IMR-90 (cell line): Measurements from ENCODE around the gene FBXL20. TPM values are rescaled to one million over a fixed set of nuclear protein-coding genes. Genes with fewer than 3 reads are reported as not detected.

Source experiments
- ATAC-seq: fragments of 200-7000 bp; cut with Tn5 transposase; 2 replicates; pipeline ENCODE4 v1.9.1; 2020; ENCODE audit warnings: low read depth, mild to moderate bottlenecking, moderate library complexity
- BruUV-seq: library from RNA; stranded (reverse); fragments of 400-500 nt; replicated peaks from 2 replicates; lab custom pipeline; 2021; lab: Mats Ljungman, UMichigan
- CTCF ChIA-PET: fragments of 300-600 bp; formaldehyde crosslinking; extraction: SDS; loops from one replicate; lab custom pipeline; 2021; ENCODE audit warnings: antibody characterized with exemption; lab: Yijun Ruan, JAX
- POLR2A ChIA-PET: fragments of 300-600 bp; sonication (Branson Sonifier 250); formaldehyde crosslinking; loops from one replicate; lab custom pipeline; 2022; ENCODE audit warnings: antibody characterized with exemption; ENCODE audit not compliant: unreplicated experiment; lab: Charles Lee
- DNase-seq: peaks from one replicate; pipeline ENCODE4 v3.0.0; 2013
- H2AFZ ChIP-seq: replicated peaks from 2 replicates; pipeline ENCODE3; 2013; ENCODE audit warnings: low read length, mild to moderate bottlenecking; ENCODE audit not compliant: poor library complexity
- H2AK5ac ChIP-seq: 2 replicates; pipeline ENCODE4 v1.6.1; 2013; ENCODE audit warnings: low read depth, low read length, inconsistent platforms
- H2AK9ac ChIP-seq: replicated peaks from 2 replicates; pipeline ENCODE3; 2013; ENCODE audit warnings: mild to moderate bottlenecking, low read depth, low read length, moderate library complexity; ENCODE audit not compliant: poor library complexity
- H2BK120ac ChIP-seq: 2 replicates; pipeline ENCODE4 v1.6.1; 2013; ENCODE audit warnings: low read depth, low read length, inconsistent platforms
- H2BK15ac ChIP-seq: 3 replicates; pipeline ENCODE4 v1.6.1; 2013; ENCODE audit warnings: low read depth, low read length, inconsistent platforms
- H2BK20ac ChIP-seq: 2 replicates; pipeline ENCODE4 v1.6.1; 2013; ENCODE audit warnings: low read depth, mild to moderate bottlenecking, inconsistent platforms, low read length, moderate library complexity
- H2BK5ac ChIP-seq: 2 replicates; pipeline ENCODE4 v1.6.1; 2013; ENCODE audit warnings: mild to moderate bottlenecking, low read depth, low read length, inconsistent platforms; ENCODE audit not compliant: poor library complexity, severe bottlenecking
- H3K14ac ChIP-seq: replicated peaks from 2 replicates; pipeline ENCODE4 v1.6.1; 2013; ENCODE audit warnings: low read depth, low read length, inconsistent platforms
- H3K18ac ChIP-seq: 2 replicates; pipeline ENCODE4 v1.6.1; 2013; ENCODE audit warnings: low read depth, low read length, control low read depth
- H3K23ac ChIP-seq: 2 replicates; pipeline ENCODE4 v1.6.1; 2013; ENCODE audit warnings: low read depth, low read length, inconsistent platforms
- H3K27ac ChIP-seq: 2 replicates; pipeline ENCODE4 v1.5.1; 2013; ENCODE audit warnings: mild to moderate bottlenecking, control low read depth, low read length; ENCODE audit not compliant: insufficient read depth
- H3K27me3 ChIP-seq: 2 replicates; pipeline ENCODE4 v1.6.1; 2013; ENCODE audit warnings: low read length; ENCODE audit not compliant: control insufficient read depth, insufficient read depth
- H3K36me3 ChIP-seq: 2 replicates; pipeline ENCODE4 v1.6.1; 2013; ENCODE audit warnings: low read length, mixed read lengths; ENCODE audit not compliant: control insufficient read depth, insufficient read depth
- H3K4ac ChIP-seq: 2 replicates; pipeline ENCODE4 v1.6.1; 2013; ENCODE audit warnings: low read depth, low read length, inconsistent platforms
- H3K4me1 ChIP-seq: 2 replicates; pipeline ENCODE4 v1.6.1; 2013; ENCODE audit warnings: low read length, mixed read lengths; ENCODE audit not compliant: control insufficient read depth, insufficient read depth
- H3K4me2 ChIP-seq: 2 replicates; pipeline ENCODE4 v1.6.1; 2013; ENCODE audit warnings: low read depth, mild to moderate bottlenecking, control low read depth, low read length, moderate library complexity
- H3K4me3 ChIP-seq: 2 replicates; pipeline ENCODE4 v1.5.1; 2013; ENCODE audit warnings: low read depth, mild to moderate bottlenecking, control low read depth, low read length, moderate library complexity; ENCODE audit not compliant: insufficient read depth
- H3K56ac ChIP-seq: 2 replicates; pipeline ENCODE4 v1.6.1; 2013; ENCODE audit warnings: low read length, inconsistent platforms; ENCODE audit not compliant: insufficient read depth; ENCODE audit errors: extremely low read depth
- H3K79me1 ChIP-seq, 2 experiments: 2 replicates each; pipeline ENCODE4 v1.6.1; 2013; ENCODE audit warnings: low read length in 2 of 2, inconsistent platforms in 1 of 2, low read depth in 1 of 2
- H3K9ac ChIP-seq: 2 replicates; pipeline ENCODE4 v1.6.1; 2013; ENCODE audit warnings: low read depth, low read length, control low read depth
- H3K9me1 ChIP-seq: 2 replicates; pipeline ENCODE4 v1.6.1; 2013; ENCODE audit warnings: low read length, inconsistent platforms; ENCODE audit not compliant: insufficient read depth
- H3K9me3 ChIP-seq: 2 replicates; pipeline ENCODE4 v1.6.1; 2013; ENCODE audit warnings: low read length; ENCODE audit not compliant: control insufficient read depth, insufficient read depth
- H4K20me1 ChIP-seq: 2 replicates; pipeline ENCODE4 v1.6.1; 2013; ENCODE audit warnings: low read length, inconsistent platforms; ENCODE audit not compliant: insufficient read depth
- H4K5ac ChIP-seq: 2 replicates; pipeline ENCODE4 v1.6.1; 2013; ENCODE audit warnings: mild to moderate bottlenecking, low read depth, low read length, control low read depth
- H4K8ac ChIP-seq, 2 experiments: 2 replicates each; pipeline ENCODE4 v1.6.1; 2013; ENCODE audit warnings: low read depth in 2 of 2, low read length in 2 of 2, control low read depth in 1 of 2, inconsistent platforms in 1 of 2
- H4K91ac ChIP-seq: 2 replicates; pipeline ENCODE4 v1.6.1; 2013; ENCODE audit warnings: low read depth, low read length, inconsistent platforms; ENCODE audit not compliant: insufficient read depth
- BHLHE40 ChIP-seq: fragments of 150-350 bp; IDR thresholded peaks from 2 replicates; pipeline ENCODE4 v1.6.1; 2016; ENCODE audit warnings: mild to moderate bottlenecking, low read depth, low read length
- MAZ ChIP-seq: IDR thresholded peaks from 2 replicates; pipeline ENCODE4 v1.6.1; 2012; ENCODE audit warnings: low read depth, mild to moderate bottlenecking, low read length, improper control_type of control experiment, moderate library complexity, borderline replicate concordance
- POLR2A ChIP-seq: IDR thresholded peaks from 2 replicates; pipeline ENCODE4 v1.6.1; 2012; ENCODE audit warnings: mild to moderate bottlenecking, low read depth, low read length
- RAD21 ChIP-seq: IDR thresholded peaks from 2 replicates; pipeline ENCODE4 v1.6.1; 2012; ENCODE audit warnings: low read length, improper control_type of control experiment
- RCOR1 ChIP-seq: IDR thresholded peaks from 2 replicates; pipeline ENCODE4 v1.6.1; 2012; ENCODE audit warnings: mild to moderate bottlenecking, low read length, improper control_type of control experiment; ENCODE audit not compliant: insufficient replicate concordance
- RFX5 ChIP-seq: IDR thresholded peaks from 2 replicates; pipeline ENCODE4 v1.8.0; 2012; ENCODE audit warnings: low read depth, mild to moderate bottlenecking, low read length, moderate library complexity
- WGBS, 2 experiments: methylation state at CpG; one replicate each; pipeline versions ENCODE4 v1.1.5 to v1.1.7; 2013; ENCODE audit warnings: missing lambda C conversion rate in 2 of 2; ENCODE audit not compliant: insufficient read length in 1 of 2; ENCODE audit errors: extremely low coverage in 2 of 2; 5-methylcytosine and 5-hydroxymethylcytosine counted together
- dilution Hi-C: fragments of 300-500 bp; cut with HindIII; formaldehyde crosslinking; loops from one replicate; pipeline ENCODE4 v1.14.3; 2018; ENCODE audit warnings: low sequenced_read_pairs; ENCODE audit not compliant: unreplicated experiment
- in situ Hi-C: fragments of 300-500 bp; cut with MboI; formaldehyde crosslinking; loops from 3 replicates; pipeline ENCODE4 v1.14.3; 2019; ENCODE audit warnings: low sequenced_read_pairs, inconsistent platforms, mixed read lengths
- intact Hi-C: fragments of 100-400 bp; cut with micrococcal nuclease; formaldehyde crosslinking; loops from 2 replicates; pipeline ENCODE4 v1.10.0; 2022
- polyA plus RNA-seq, 3 experiments: library from polyadenylated mRNA; depleted of rRNA; stranded (reverse); fragments of >200 nt; gene quantifications; 2 replicates each; pipeline ENCODE4 v1.2.3, GENCODE V29; 2012; ENCODE audit warnings: low replicate concordance in 1 of 3
- total RNA-seq: library from RNA; depleted of rRNA; stranded (reverse); fragments of >200 nt; gene quantifications from 2 replicates; pipeline ENCODE4 v1.2.3, GENCODE V29; 2012
- TF ChIP-seq, protein P1 (sequence below): conservative IDR thresholded peaks from 2 replicates; pipeline ENCODE4 v1.5.1; 2012; ENCODE audit warnings: mild to moderate bottlenecking, low read depth, low read length, improper control_type of control experiment
- TF ChIP-seq, protein P2 (sequence below): fragments of 150-350 bp; IDR thresholded peaks from 2 replicates; pipeline ENCODE4 v1.6.1; 2017; ENCODE audit warnings: mild to moderate bottlenecking, antibody characterized with exemption, low read length, low read depth

Gene FBXL20
- total and polyA plus RNA-seq, 2 of the 4 experiments (the other 2 are of a cell fraction): 4.1 to 13.8 TPM

DNA sequence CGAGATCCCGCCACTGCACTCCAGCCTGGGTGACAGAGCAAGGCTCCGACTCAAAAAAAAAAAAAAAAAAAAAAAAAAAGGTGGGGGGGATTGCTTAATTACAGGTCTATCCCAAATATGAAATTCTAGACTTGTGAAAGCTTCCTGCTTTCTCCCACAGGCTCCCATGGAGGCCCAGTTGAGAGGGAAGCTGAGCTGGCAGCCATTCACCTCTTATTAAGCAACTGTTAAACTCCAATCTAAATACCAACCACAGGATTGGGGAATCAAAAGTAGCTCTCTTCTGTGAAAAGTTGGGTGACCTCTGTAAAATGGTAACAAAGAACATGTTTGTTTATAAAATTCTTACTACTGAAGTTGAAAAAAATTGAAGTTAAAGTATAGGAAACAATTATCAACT is 129.9 kb downstream of the FBXL20 start:
- H4K20me1 ChIP-seq: no peaks in the 10 kb centered on the region
- H3K9ac ChIP-seq: no peak overlapping the region
- H4K5ac ChIP-seq: no peak overlapping the region
- H3K14ac ChIP-seq: no peak overlapping the region
- BruUV-seq: no TSS peak
- in situ Hi-C loops (loop anchor here (10.0 kb wide), 1 partner anchor 133 kb away; the partner anchor contains the start of gene FBXL20), intact Hi-C loops (loop anchor here (1.0 to 10.0 kb wide), 4 partner anchors 51 to 216 kb away; partner anchors contain the start of genes CDK12 and FBXL20), dilution Hi-C loops (no loop called here)
- no peak overlapping the region for H3K4ac ChIP-seq
- no peak overlapping the region for H3K23ac ChIP-seq
- no peak overlapping the region for H3K56ac ChIP-seq
- H2BK5ac ChIP-seq: no peak overlapping the region
- H3K27ac ChIP-seq: no peak overlapping the region
- H2AK9ac ChIP-seq: no peak overlapping the region
- no peak overlapping the region for H4K8ac ChIP-seq
- H3K9me3 ChIP-seq: no peaks in the 10 kb centered on the region
- H3K79me1 ChIP-seq: no peaks in the 10 kb centered on the region
- TF ChIP-seq, protein P1, sequence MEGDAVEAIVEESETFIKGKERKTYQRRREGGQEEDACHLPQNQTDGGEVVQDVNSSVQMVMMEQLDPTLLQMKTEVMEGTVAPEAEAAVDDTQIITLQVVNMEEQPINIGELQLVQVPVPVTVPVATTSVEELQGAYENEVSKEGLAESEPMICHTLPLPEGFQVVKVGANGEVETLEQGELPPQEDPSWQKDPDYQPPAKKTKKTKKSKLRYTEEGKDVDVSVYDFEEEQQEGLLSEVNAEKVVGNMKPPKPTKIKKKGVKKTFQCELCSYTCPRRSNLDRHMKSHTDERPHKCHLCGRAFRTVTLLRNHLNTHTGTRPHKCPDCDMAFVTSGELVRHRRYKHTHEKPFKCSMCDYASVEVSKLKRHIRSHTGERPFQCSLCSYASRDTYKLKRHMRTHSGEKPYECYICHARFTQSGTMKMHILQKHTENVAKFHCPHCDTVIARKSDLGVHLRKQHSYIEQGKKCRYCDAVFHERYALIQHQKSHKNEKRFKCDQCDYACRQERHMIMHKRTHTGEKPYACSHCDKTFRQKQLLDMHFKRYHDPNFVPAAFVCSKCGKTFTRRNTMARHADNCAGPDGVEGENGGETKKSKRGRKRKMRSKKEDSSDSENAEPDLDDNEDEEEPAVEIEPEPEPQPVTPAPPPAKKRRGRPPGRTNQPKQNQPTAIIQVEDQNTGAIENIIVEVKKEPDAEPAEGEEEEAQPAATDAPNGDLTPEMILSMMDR: no peak
- TF ChIP-seq, protein P2, sequence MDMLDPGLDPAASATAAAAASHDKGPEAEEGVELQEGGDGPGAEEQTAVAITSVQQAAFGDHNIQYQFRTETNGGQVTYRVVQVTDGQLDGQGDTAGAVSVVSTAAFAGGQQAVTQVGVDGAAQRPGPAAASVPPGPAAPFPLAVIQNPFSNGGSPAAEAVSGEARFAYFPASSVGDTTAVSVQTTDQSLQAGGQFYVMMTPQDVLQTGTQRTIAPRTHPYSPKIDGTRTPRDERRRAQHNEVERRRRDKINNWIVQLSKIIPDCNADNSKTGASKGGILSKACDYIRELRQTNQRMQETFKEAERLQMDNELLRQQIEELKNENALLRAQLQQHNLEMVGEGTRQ: no peak
- TF ChIP-seq RCOR1 (no peak), POLR2A (no peak), MAZ (no peak), BHLHE40 (no peak), RAD21 (no peak), RFX5 (no peak)
- no peak overlapping the region for H3K4me3 ChIP-seq
- no peak overlapping the region for H2BK120ac ChIP-seq
- no peak overlapping the region for H2AFZ ChIP-seq
- no peak overlapping the region for H3K4me2 ChIP-seq
- ATAC-seq: peak; percentile 46; the same call in 1 of the 2 replicates
- H3K18ac ChIP-seq: no peak overlapping the region
- no CpG with 5 or more reads among the region's 3 CpGs for WGBS, 2 experiments
- ChIA-PET POLR2A (interaction anchor here (0.7 kb wide), 1 partner anchor 134 kb away, joined by 11 read pairs; no protein-coding TSS in a partner anchor), CTCF (interaction anchor here (1.0 to 1.1 kb wide), 3 partner anchors 12 to 81 kb away, joined by 3 to 6 read pairs (median 4); no protein-coding TSS in a partner anchor)
- H3K27me3 ChIP-seq: no peaks in the 10 kb centered on the region
- no peak overlapping the region for H2AK5ac ChIP-seq
- peak; percentile 52 for DNase-seq
- H2BK15ac ChIP-seq: no peak overlapping the region
- no peaks in the 10 kb centered on the region for H3K4me1 ChIP-seq
- no peak overlapping the region for H2BK20ac ChIP-seq
- H3K36me3 ChIP-seq: peaks cover 19% of the 10 kb centered on the region
- no peak overlapping the region for H4K91ac ChIP-seq
- H3K9me1 ChIP-seq: no peaks in the 10 kb centered on the region
